ENCODE measurements around the gene CAV1.

CAV1 gene

DNA sequence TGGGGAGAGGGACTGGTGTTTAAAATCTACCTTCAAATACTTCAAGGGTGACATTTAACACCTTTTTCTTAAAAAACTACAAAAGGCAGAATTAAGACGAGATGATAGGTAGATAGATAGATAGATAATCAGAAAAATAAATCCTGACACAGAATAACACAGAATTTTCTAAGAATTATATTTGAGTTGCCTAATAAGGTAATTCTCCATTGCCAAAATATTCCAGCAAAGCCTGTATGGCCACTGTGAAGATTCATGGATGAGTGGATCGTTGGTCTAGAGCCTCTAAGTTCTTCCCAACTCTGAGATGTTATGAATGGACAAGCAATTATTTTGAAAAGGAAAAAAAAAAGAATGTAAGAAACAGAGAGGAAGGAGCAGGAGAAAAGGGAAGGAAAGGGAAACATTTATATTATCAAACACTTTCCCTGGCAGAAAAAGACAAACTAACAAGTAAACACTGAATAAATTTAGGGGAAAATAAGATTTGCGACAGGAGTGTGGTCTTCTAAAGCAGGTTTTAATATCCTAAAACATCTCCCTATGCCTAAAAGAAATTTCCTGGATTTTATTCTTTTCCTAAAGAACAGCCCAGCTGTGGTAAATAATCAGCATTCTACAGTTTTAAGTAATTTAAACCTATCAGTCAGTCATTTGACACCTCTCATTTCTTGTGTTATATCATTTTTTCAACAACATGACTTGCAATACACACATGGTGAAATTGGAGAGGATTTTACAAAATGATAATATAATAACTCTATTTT lies 32.8 kb upstream of the CAV1 start:
- TF ChIP-seq, protein P1, sequence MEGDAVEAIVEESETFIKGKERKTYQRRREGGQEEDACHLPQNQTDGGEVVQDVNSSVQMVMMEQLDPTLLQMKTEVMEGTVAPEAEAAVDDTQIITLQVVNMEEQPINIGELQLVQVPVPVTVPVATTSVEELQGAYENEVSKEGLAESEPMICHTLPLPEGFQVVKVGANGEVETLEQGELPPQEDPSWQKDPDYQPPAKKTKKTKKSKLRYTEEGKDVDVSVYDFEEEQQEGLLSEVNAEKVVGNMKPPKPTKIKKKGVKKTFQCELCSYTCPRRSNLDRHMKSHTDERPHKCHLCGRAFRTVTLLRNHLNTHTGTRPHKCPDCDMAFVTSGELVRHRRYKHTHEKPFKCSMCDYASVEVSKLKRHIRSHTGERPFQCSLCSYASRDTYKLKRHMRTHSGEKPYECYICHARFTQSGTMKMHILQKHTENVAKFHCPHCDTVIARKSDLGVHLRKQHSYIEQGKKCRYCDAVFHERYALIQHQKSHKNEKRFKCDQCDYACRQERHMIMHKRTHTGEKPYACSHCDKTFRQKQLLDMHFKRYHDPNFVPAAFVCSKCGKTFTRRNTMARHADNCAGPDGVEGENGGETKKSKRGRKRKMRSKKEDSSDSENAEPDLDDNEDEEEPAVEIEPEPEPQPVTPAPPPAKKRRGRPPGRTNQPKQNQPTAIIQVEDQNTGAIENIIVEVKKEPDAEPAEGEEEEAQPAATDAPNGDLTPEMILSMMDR (IDR thresholded peaks at IDR 0.05; ENCODE audit: low read depth, low read length), result no peak
- in situ Hi-C loops (cut with HindIII; ENCODE audit: low sequenced_read_pairs), result no loop called here
- no peak overlapping the region for H3K4me3 ChIP-seq (ENCODE audit: low read depth, low read length)
- DNase-seq (ENCODE audit: low read depth, low spot score), result no peak

- in situ Hi-C loops (cut with HindIII; ENCODE audit: low sequenced_read_pairs), result no loop called here
- TF ChIP-seq, protein P1 (IDR thresholded peaks at IDR 0.05; ENCODE audit: low read depth, low read length), result no peak
- no peak for DNase-seq (ENCODE audit: low read depth, low spot score)
Observed at GRCh38 chr7:116492654-116493109, 32.2 kb upstream of the CAV1 start.

DNA sequence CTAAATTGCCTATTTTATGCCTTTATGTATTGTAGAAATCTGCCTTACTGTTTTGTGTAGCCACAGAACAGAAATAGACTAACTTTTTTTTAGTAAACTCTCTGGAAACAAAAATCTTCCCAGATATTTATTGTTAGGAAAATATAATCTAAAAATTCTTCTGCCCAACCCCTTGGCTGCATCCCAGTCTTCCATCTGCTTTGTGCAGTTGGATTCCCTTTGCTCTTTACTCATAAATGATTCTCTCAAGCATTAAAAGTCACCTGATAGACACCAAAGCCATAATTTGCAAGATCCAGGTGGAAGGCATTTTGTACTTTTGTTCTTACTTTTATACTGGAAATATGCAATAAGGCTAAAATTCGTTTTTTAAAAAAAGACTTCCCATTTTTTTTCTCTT lies 31.4 kb upstream of the CAV1 start:
- TF ChIP-seq, protein P1 (IDR thresholded peaks at IDR 0.05; ENCODE audit: low read depth, low read length), result no peak
- H3K4me3 ChIP-seq (ENCODE audit: low read depth, low read length), result no peak overlapping the region
- in situ Hi-C loops (cut with HindIII; ENCODE audit: low sequenced_read_pairs), result no loop called here
- no peak for DNase-seq (ENCODE audit: low read depth, low spot score)

More at GRCh38 chr7:116492654-116493109, 32.2 kb upstream of the CAV1 start:
- no peak overlapping the region for H3K4me3 ChIP-seq (ENCODE audit: low read depth, low read length)

- DNase-seq (ENCODE audit: low read depth, low spot score), result no peak
- no peak overlapping the region for H3K4me3 ChIP-seq (ENCODE audit: low read depth, low read length)
- in situ Hi-C loops (cut with HindIII; ENCODE audit: low sequenced_read_pairs), result no loop called here
- TF ChIP-seq, protein P1 (IDR thresholded peaks at IDR 0.05; ENCODE audit: low read depth, low read length), result no peak
Observed at GRCh38 chr7:116494472-116494871, 30.4 kb upstream of the CAV1 start.

DNA sequence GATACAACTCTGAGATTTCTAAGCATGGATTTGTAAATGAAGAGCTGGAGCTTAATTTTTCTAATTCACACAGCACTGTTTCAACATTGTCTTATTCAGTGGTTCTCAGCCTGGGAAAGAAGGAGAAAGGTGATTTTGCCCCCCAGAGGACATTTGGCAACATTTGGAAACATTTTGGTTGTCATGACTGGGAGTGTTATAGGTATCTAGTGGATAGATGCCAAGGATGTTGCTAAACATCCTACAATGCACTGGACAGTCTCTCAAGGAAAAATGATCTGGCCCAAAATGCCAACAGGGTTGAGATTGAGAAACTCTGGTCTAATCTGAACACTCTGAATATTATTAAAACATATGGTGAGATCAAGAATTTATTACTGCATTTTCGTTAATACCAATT lies 29.1 kb upstream of the CAV1 start:
- DNase-seq (ENCODE audit: low read depth, low spot score), result no peak
- no peak overlapping the region for H3K4me3 ChIP-seq (ENCODE audit: low read depth, low read length)
- in situ Hi-C loops (cut with HindIII; ENCODE audit: low sequenced_read_pairs), result no loop called here
- TF ChIP-seq, protein P1 (IDR thresholded peaks at IDR 0.05; ENCODE audit: low read depth, low read length), result no peak

GRCh38 chr7:116496653-116497052 lies 28.2 kb upstream of the CAV1 start:
- in situ Hi-C loops (cut with HindIII; ENCODE audit: low sequenced_read_pairs), result no loop called here
- DNase-seq (ENCODE audit: low read depth, low spot score), result no peak
- TF ChIP-seq, protein P1 (IDR thresholded peaks at IDR 0.05; ENCODE audit: low read depth, low read length), result no peak
- no peak overlapping the region for H3K4me3 ChIP-seq (ENCODE audit: low read depth, low read length)

All from astrocyte of the spinal cord (primary cell).